NB4 (cell line): ENCODE results near the gene NCCRP1.

Source experiments
- MYC ChIP-seq: IDR thresholded peaks from 2 replicates; pipeline ENCODE4 v1.6.1; 2011; ENCODE audit warnings: low read depth, low read length
- POLR2A ChIP-seq: IDR thresholded peaks from 2 replicates; pipeline ENCODE4 v1.6.1; 2011; ENCODE audit warnings: mild to moderate bottlenecking; ENCODE audit not compliant: insufficient read length; ENCODE audit errors: extremely low read depth
- TF ChIP-seq, protein P1 (sequence below): IDR thresholded peaks from one replicate; pipeline ENCODE4 v1.5.1; 2012; ENCODE audit warnings: low read depth, low read length
- TF ChIP-seq, protein P2 (sequence below): IDR thresholded peaks from 2 replicates; pipeline ENCODE4 v1.6.1; 2011; ENCODE audit warnings: low read depth, low read length

DNA sequence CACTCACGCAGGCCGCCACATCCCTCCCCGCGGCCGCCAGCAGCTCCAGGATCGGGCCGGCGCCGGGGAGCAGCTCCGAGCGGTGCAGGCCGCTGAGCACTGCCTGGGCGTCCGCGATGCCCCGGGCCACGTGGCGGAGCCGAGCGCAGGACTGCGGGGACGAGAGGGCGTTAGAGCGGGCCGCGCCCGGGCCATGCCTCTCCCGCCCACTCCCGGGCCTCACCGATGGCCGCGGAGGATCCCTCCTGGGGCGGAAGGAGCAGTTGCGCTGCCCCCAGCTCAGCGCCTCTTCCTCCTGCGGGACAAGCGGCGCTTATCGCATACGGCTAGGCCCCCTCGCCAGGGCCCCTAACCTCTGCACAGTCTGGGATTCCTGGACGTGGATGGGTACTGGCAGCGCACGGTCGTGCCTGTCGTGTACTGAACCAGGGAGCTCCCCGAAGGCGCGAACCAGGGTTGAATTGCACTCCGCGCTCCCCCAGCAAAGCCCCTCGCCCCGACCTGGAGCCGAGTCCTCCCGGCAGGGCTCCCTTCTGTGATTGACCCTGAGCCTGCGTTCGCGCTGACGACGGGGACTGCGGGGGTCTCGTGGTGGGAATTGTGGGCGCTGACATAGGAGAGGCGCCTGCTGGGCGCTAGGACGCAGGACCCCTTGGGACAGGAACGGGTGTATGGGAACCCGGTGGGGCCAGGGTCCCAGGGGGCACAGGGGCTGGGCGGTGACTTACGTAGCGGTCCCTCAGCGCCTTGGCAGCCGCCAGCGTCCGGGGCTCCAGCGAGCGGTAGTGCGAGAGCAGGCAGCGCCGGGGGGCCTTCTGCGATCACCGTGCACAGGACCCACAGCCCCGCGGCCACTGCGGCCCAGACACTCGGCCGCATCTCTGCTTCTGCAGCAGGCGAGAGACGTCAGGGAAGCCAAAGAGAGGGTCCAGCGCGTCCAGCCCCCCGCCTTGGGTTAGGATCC is 51.2 kb downstream of the NCCRP1 start:
- TF ChIP-seq, protein P1, sequence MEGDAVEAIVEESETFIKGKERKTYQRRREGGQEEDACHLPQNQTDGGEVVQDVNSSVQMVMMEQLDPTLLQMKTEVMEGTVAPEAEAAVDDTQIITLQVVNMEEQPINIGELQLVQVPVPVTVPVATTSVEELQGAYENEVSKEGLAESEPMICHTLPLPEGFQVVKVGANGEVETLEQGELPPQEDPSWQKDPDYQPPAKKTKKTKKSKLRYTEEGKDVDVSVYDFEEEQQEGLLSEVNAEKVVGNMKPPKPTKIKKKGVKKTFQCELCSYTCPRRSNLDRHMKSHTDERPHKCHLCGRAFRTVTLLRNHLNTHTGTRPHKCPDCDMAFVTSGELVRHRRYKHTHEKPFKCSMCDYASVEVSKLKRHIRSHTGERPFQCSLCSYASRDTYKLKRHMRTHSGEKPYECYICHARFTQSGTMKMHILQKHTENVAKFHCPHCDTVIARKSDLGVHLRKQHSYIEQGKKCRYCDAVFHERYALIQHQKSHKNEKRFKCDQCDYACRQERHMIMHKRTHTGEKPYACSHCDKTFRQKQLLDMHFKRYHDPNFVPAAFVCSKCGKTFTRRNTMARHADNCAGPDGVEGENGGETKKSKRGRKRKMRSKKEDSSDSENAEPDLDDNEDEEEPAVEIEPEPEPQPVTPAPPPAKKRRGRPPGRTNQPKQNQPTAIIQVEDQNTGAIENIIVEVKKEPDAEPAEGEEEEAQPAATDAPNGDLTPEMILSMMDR = no peak
- TF ChIP-seq, protein P2, sequence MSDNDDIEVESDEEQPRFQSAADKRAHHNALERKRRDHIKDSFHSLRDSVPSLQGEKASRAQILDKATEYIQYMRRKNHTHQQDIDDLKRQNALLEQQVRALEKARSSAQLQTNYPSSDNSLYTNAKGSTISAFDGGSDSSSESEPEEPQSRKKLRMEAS = no peak
- TF ChIP-seq POLR2A = no peak
- no peak for TF ChIP-seq MYC
